NCI-H748 treated with DMSO at 0.1 percent for 48 hours (cell line): Measurements from ENCODE around the gene SIPA1L3.
A peak's percentile ranks its signal among the peaks of the same experiment; 100 is the strongest.
"Not testable (repeated sequence)": the region's sequence is repeated elsewhere in the genome, so short reads cannot be mapped to it uniquely, and the experiment has no call there.

Experiments
- DNase-seq: peaks from one replicate; lab custom pipeline; 2025; lab: John Stamatoyannopoulos, UW

Gene SIPA1L3

DNA sequence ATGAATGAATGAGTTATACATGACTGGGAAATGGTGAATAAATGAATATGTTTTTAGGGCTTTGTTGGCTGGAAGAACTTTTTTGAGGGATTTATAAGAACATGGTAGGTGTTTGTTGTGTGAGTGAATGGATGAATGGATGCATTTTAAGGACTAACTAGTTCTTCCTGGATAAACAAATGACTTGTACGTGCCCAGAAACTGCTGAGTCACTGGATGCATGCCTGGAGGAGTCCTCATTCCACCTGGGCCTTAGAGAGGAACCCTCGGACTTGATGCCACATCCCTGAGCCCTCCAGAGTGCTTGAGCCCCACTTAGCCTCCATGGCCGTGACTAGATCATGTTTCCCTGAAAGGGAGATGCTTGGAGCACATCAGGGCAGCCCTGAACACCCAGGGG, 163.6 kb downstream of the SIPA1L3 start:
- DNase-seq: no peak

DNA sequence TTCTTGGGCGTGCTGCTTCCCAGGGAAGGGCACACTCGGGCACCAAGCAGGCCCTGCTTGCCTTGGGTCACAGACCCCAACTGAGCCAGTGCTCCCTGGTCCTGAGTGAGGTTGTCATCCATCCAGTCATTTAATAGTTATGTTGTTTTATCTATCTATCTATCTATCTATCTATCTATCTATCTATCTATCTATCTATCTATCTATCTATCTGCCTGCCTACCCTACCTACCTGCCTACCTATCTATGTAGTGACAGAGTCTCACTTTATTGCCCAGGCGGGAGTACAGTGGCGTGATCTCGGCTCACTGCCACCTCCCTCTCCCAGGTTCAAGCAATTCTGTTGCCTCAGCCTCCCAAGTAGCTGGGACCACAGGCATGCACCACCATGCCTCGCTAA, 164.0 kb downstream of the SIPA1L3 start:
- DNase-seq: not testable (repeated sequence)

DNA sequence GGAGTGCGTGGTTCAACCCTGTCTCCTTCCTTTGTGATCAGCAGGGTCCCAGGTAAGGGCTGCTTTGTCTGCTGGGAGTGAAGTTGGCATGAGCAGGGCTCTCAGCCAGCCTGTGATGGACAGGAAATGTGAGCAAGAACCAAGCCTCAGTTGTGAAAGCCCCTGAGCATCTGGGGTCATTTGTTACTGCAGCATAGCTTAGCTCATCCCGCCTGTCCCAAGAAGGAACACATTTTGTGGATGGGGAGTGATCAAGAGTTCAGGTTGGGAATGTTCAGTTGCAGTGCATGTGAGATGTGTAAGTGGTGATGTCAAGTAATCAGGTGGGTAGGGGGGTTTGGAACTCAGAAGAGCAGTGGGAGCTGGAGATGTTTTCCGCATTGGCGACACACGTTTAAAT, 164.6 kb downstream of the SIPA1L3 start:
- DNase-seq: no peak

DNA sequence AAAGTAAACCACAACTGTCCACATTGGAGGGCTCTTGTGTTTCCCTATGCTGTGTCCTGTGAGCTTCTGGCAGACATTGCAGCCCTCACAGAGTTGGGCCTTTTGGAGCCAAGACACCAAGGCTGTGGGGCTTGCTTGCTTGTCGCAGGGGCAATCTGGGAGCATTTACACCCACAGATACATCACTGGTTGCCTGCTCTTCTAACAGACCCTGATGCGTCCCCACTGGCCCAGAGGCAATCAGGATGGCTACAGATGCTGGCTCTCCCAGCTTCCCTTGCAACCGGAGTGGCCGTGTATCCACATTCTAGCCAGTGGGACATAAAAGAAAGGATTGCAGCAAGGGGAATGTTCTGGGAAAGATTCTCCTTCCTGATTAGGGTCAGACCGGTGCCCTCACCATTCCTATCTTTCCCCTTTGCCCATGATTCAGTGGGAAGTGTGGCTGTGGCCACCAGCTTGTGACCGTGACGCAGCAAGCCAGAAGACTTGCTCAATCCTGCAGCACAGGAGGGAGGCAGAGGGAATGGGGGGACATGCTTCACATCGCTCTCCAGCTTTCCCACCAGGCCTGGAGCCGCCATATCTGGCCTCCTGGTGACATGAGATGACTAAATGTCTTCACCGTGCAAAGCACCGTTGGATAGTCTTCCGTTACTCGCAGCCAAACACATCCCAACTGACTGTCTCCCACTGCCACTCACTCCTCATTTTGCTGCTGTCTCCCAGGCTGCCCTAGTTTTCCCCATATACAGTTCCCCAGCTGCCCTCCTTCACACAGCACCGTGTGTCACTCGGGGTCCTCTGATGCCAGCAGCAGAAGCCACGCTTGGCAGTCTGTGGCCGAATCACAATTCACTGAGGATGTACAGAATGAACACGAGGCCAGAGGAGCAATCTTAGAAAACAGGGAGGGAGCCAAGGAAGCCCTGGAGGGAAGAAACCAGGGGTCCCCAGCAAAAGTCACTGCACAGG, 166.1 kb downstream of the SIPA1L3 start:
- no peak for DNase-seq

DNA sequence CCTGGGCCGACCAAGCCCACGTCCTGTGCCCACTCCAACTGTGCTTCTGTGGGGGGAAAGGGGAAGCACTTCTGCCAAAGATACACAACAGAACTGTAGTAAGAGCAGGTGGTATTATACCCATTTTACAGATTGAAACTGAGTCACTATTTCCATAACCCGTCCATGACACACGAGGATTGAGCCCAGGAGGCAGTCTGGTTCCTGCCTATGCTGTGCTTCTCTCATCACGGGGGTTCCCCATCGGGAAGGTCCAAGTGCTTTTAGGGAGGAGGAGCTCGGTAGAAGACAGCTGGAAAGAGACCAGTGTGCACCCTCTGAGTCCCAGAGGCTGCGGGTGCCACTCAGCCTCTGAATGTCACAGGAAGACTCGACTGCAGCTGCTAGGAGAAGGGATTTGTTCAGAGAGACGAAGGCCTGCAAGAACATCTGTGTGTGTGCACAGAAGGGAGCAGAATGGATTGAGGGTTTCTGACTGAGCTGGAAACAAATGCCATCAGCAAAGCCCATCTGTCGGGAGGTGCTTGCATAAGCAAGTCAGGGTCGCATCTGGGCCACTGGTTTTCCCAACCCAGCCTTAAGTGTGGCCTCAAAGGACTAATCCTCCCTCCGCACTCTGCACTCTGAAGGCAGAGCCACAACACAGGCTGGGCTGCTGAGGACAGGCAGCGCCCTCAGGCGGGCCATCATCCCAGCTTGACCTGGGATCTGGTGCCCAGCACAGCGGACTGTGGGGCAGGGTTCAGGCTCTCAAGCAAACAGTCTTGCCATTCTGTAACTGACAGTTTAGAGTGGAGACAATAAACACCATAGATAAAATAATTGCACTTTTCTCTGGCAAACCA, 167.1 kb downstream of the SIPA1L3 start:
- no peak for DNase-seq

DNA sequence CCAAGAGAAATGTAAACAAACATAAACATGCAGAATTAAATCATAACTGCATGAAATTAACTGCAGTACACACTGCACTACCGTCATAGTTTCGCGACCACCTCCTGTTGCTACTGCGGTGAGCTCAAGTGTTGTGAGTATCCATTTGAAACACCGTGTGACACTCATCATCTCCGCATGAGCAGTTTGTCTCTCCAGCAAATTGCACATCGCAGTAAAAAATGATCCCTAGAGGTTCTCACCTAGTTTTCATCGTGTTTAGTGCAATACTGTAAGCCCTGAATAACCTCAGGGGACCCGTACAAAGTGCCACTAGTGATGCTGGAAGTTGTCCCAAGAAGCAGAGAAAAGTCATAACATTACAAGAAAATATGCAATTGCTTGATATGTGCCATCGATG, 169.3 kb downstream of the SIPA1L3 start:
- DNase-seq: peak; percentile 30

DNA sequence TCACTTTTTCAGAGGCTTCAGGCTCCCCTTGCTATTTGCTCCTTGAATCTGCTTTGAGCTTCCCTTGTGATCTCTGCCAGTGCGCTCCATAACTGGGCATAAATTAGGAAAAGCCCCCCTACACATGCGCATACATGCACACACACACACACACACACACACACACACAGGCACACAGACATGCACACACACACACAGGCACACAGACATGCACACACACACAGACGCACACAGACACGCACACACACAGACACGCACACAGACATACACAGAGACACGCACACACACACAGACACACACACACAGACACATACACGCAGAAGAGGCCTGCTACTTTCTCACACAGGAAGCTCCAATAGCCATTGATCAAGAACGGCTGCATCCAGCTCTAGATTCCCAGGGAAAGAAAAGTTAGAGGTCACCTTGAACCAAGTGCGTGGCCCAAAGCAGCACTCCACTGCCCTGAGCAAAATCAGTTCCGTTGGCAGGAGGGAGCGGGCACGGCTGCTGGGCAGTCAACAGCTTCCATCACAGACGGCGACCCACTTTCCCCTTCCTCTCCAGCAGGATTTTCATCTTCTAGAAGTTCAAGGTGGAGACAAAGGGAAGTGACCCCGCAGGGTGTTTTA, 171.4 kb downstream of the SIPA1L3 start:
- no peak for DNase-seq

DNA sequence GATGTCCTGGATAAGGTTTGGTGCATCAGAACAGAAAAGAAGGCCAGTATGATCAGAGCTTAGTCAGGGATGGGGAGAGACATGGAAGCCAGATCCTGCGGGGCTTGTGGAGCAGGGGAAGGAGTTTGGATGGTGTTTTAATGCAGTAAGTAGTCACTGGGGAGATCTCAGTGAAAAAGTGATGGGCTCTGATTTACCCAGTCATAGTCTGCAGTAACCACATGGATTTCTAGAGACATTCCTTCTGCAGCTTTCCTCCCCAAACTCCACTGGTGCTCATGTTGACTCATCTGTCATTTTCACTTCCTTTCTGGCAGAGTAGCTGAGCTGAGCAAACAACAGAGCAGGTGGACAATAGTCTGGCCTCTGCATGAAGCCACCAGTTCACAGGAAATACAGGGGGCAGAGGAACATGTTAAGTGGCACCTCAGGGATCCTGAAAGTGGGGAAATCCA, 172.9 kb downstream of the SIPA1L3 start:
- DNase-seq: peak; percentile 93

DNA sequence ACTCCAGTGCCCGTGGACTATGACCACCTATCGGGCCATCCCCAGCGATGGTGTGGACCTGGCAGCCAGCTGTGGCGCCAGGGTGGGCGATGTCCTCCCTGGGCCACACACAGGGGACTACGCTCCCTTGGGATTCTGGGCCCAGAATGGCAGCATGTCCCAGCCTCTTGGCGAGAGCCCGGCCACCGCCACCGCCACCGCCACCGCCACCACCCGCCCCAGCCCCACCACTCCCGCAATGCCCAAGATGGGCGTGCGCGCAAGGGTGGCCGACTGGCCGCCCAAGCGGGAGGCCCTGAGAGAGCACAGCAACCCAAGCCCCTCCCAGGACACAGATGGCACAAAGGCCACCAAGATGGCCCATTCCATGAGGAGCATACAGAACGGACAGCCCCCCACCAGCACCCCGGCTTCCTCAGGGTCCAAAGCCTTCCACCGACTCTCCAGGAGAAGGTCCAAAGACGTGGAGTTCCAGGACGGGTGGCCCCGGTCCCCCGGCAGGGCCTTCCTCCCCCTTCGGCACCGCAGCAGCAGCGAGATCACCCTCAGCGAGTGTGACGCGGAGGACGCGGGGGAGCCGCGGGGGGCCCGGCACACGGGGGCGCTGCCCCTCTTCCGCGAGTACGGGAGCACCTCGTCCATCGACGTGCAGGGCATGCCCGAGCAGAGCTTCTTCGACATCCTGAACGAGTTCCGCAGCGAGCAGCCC, 174.7 kb downstream of the SIPA1L3 start:
- no peak for DNase-seq

DNA sequence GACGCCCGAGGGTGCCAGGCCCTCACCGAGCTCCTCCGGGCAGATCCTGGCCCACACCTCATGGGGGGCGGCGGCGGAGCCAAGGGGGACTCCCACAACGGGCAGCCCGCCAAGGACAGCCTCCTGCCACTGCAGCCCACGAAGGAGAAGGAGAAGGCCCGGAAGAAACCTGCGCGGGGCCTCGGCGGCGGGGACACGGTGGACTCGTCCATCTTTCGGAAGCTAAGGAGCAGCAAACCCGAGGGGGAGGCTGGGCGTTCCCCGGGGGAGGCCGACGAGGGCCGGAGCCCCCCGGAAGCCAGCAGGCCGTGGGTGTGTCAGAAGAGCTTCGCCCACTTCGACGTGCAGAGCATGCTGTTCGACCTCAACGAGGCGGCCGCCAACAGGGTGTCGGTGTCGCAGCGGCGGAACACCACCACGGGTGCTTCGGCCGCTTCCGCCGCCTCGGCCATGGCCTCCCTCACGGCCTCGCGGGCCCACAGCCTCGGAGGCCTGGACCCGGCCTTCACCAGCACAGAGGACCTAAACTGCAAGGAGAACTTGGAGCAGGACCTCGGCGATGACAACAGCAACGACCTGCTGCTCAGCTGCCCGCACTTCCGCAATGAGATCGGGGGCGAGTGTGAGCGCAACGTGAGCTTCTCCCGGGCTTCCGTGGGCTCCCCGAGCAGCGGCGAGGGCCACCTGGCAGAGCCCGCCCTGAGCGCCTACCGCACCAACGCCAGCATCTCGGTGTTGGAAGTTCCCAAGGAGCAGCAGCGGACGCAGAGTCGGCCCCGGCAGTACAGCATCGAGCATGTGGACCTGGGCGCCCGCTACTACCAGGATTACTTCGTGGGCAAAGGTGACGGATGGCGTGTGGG, 175.5 kb downstream of the SIPA1L3 start:
- DNase-seq: no peak

DNA sequence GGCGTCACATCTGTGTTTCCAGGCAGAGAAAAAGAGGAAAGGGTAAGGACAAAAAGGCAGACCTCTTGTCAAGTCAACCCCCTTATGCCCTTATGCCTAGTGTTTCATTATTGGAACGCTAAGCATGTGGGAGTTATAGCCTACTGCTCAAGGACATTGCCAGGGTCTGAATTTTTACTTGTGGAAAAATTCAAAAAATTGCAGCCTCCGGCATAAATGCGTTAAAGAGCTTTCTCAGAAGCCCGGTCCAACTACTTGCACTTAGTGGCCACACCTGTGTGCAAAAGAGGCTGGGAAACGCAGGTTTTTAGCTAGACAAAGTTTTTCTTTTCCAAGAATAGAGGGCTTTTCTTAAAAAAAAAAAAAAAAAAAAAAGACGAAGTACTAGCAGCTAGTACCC, 177.2 kb downstream of the SIPA1L3 start:
- DNase-seq: no peak

DNA sequence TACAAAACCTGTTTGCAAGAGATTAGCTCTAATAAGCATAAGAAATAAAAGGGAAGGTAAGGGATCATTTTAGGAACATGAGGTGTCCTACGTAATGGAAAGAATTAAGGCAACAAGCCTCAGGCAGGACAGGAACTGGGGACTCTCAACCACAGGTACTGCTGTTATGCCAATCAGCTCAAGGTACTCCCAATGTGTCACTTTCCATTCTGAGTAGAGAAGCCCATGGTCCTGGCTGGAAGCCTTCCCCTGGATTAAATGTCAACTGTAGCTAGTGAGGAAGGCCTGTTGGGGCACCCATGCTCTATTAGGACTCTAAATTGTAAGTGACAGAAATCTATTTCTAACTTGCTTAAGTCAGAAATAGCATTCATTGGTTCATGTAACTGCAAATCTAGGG, 182.4 kb downstream of the SIPA1L3 start:
- no peak for DNase-seq

DNA sequence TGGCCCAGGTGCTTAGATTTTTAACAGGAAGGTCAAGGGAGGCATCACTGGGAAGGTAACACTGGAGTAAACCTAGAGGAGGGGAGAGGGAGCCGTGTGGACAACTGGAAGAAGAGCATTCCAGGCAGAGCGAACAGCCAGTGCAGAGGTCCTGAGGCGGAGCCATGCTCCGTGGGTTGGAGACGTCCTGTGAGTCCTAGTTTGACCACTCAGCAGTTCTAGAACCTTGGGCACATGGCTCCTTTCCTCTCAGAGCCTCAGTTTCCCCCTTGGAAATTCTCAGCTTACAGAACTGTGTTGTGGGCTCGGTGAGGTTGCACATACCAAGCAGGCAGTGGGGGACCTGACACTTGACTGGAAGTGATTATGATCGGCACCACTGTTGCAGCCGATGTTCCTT, 186.1 kb downstream of the SIPA1L3 start:
- DNase-seq: no peak

DNA sequence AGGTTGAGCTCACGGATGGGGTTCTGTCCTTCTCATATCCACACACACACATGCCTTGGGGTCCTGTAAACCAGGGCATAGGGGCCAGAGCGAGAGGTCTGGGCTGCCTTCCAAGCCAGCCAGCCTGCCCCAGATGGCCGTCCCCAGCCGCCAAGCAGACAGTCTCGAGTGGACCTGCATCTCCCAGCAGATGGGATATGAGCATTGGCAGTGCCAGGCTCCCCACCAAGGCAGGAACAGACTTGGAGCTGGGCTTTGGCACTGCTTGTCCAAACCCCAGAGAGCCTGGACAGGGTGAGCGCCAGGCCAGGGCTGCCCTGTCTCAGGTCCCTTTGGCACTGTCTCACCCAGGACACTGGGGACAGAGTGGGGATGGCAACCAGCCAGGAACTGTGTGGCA, 186.6 kb downstream of the SIPA1L3 start:
- no peak for DNase-seq

DNA sequence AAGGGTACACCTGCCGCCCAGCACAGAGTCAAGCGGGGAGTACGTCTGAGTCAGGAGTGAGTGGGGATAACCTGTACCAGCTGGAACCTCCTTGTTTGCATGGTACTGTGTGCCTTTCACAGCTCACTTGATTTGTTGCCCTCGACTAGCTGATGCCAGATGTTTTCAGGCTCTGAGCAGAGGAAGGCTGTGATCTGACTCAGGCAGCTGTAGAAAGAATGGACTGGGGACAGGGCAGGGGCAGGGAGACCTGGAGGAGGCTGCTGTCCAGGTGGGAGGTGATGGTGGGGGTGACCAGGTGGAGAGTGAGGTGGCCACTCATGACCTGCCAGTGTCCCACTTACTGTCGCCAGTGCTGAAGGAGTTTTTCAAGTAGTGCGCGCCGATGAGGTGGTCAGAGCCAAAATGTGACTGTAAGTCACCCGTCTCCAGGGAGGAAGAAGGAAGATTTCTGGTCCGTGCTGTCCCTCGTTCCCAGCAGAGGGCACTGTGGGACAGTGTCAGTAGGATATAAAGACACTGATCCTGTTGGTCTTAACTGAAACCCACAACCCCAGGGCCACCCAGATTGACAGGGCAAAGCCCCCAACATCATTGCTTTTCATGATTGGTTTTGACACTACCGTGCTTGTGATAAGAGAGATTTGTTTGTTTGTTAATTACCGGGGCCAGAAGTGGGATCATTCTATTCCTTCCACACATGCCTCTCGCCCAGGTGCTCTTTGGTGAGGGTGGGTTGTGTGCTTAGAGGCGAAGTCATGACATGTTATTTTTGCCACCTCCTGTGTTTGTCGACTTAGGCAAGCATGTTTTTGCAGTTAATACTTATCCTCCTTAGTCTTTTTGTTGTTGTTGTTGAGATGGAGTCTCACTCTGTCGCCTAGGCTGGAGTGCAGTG, 188.7 kb downstream of the SIPA1L3 start:
- DNase-seq: peak; percentile 58

DNA sequence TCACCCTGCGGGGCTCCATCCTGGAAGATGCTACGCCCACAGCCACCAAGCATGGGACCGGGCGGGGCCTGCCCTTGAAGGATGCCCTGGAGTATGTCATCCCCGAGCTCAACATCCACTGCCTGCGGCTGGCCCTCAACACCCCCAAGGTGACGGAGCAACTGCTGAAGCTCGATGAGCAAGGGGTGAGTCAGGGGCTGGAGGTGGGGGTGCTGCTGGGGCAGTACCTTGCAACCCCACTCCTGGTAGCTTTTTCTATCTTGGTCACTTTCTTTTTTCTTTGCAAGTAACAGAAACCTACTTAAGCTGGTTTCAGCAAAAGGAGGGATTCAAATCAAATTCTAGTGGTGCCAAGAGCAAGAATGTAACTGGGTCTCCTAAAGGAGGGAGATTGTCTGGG, 193.0 kb downstream of the SIPA1L3 start:
- no peak for DNase-seq

DNA sequence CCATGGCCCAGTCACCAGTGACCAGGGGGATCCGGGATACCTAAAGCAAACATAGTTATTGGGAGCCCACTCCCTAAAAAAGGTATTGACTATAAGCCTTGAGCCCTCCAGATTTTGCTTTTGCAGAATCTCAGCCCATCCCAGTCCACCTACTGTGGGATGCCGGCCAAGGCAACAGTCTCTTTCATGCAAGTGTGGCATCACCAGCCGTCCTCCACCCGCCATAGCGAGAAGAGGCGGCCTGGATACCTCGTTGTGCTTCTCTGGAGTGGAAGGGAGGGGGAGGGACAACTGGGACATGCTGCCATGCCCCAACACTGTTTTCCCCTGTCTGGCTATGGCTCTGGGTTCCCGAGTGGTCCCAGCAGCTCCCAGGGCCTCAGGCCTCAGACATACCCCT, 193.6 kb downstream of the SIPA1L3 start:
- DNase-seq: no peak

DNA sequence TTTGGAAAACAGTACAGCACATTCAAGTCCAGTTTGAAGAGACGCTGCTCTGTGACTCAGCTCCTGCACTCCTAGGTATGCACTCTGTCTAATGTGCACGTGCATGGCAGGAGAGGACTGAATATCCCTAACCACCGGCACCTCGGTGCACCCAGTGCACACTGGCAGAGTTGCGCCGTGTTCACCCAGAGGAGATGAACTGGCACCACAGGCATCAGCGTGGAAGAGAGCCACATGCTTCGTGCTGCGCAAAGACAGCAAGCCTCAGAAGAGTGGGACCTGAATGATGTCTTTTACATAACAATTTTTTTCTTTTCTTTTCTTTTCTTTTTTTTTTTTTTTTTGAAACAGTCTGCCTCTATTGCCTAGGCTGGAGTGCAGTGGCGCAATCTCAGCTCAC, 194.7 kb downstream of the SIPA1L3 start:
- DNase-seq: no peak

DNA sequence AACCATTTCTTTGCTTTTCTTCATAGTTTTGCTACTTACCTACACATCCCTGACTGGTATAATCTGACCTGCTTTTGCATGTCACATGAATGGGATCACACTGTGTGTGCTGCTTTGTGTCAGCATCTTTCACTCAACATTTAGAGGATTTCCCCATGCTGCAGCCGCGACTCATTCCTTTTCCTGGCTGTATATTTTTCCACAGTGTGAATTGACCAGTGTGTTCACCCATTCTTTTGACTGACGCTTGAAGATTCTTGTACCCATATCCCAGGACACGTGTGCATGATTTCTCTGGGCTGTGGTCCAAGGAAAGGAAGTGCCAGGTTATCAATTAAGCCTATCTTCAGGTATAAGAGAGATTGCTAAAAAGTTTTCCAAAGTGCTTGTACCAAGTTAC, 198.6 kb downstream of the SIPA1L3 start:
- no peak for DNase-seq

DNA sequence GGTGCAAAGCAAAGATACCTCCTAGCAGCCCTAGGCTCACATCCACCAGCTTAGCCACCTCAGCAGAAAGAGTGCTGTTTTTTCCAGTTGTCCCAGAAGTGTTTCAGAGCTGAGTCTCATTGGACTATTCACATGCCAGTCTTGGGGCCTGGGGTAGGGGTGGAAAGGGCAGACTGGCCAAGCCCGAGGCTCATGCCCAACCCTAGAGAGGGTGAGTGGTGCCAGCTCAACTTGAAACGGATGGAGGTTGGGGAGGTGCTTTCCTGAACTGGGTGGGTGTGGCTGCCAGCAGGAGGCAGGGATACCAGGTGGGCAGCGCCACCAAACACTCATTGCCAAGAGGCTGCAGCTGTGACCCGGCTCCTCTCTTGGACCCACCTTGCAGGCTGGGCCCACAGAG, 200.1 kb downstream of the SIPA1L3 start:
- DNase-seq: no peak
